ENCODE data around the gene ROBO1.
"Not testable (repeated sequence)": the region's sequence is repeated elsewhere in the genome, so short reads cannot be mapped to it uniquely, and the experiment has no call there.

The ROBO1 gene

GRCh38 chr3:79368403-79368802 lies 399.4 kb downstream of the ROBO1 start:
- no peak for DNase-seq (ENCODE audit: low spot score)

- no peak for DNase-seq (ENCODE audit: low spot score)
Observed at GRCh38 chr3:79367803-79368202, 400.0 kb downstream of the ROBO1 start.

DNA sequence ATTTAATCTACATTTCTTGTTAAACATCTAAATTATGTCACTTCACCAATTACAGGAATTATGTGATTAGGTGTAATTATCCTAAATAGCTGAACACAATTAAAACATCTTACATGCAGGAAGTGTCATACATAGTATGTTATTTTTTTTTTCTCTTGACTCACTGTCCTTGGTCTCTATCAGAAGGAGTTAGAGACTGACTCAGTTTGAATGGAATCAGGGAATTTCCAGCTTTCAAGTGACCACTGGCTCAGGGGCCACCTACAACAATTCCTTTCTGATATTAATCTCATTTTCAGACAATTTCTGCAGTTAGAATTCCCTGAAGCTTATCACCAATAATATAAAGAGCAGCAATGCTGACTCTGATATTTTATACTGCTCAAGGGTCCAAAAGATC lies 400.7 kb downstream of the ROBO1 start:
- DNase-seq (ENCODE audit: low spot score): no peak

DNA sequence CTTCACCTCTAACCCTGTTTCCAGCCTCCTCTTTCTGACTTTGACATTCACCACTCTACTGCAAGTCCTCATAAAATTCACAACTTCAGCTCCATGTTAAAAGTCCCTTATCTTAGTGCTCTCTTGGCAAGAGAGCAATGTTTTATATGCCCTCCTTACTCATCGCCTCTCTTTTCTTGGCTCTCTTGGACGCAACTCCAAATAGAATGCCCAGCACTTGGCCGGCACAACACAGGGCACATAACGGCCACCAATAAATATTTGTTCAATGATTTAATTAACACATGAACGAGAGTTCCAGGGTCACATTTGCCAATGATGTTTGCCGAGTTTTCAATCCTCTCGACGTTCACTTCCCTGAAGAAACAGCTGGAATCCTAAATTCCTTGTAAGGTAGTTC lies 401.4 kb downstream of the ROBO1 start:
- no peak for DNase-seq (ENCODE audit: low spot score)

GRCh38 chr3:79364784-79365183 lies 403.0 kb downstream of the ROBO1 start:
- DNase-seq (ENCODE audit: low spot score): no peak

DNA sequence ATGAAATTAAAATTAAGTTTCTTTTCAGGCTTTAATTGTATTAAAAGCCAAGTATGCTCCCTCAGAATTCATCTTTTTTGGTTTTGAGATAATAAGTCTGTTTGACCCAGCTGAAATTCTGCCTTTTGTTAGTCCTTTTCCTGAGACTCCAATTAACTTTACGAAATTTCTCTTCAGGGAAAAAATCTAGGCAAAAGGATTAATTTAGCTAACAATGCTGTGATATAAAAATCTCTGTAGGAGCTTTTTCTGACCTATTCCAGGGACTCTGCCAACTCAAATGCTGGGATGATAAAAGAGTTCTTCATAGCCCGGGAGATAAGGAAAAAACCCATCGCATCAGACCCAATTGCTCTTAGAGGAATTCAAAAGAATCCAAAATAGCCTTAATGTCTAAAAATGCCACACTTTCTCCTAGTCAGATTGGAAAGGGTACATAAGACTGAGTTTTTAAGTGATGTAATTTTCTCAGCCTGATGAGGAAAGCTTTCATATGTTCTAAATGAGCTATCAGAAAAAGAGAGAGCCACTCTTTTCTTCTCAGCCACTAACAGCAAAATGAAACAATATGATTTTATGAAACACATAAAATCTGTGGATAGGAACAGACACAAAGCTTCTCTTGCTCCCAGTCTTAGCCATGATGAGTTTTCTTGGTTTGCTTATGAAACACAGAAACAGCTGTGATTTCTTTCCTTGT lies 405.1 kb downstream of the ROBO1 start:
- no peak for DNase-seq (ENCODE audit: low spot score)

DNA sequence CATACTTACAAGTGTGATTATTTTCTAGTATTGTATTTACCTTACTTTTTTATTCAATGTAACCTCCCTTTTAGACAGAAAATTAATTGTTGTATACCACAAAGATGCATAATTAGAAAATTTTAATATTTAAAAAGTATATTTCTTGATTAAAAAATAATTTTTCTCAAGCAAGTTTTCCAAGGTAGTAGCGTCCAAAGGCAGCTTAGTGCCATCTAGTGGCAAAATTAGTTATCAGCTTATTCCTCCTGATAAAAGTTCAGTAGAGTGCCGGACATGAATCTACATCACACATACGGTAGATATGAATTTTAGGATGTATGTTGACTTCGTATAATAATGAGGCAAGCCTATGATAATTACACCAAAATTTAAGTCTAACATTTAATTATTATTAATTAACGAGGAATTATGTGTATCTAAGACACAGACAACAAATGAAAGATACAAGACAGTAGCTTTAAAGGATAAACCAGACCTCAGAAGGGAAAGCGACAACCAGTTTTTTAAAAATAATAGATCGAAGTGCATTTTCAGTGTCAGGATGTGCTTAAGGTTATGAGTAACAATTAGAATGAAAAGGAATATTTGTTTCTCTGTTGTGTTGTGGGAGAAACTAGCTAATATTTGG lies 405.9 kb downstream of the ROBO1 start:
- peak; percentile 73 for DNase-seq (ENCODE audit: low spot score)

GRCh38 chr3:79358327-79358726 lies 409.5 kb downstream of the ROBO1 start:
- no peak for DNase-seq (ENCODE audit: low spot score)

GRCh38 chr3:79354179-79354688 lies 413.6 kb downstream of the ROBO1 start:
- DNase-seq (ENCODE audit: low spot score): no peak

DNA sequence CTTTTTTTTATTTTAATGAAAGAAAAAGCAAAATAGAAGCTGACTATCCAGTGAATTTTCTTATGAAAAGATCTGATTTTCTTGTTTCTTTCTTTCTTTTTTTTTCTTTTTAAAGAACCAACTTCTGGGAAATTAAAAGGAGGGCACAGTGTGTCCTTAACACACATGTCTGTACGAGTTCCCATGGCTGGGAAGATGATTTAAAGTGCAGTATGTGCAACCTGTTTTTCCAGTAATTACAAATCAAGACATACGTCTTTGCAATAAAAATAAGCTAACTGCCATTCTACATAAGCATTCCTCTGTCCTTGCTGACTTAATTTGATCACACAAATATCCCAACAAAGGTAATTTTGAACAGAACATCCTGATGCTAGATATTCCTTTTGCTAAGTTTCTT lies 416.1 kb downstream of the ROBO1 start:
- no peak for DNase-seq (ENCODE audit: low spot score)

DNA sequence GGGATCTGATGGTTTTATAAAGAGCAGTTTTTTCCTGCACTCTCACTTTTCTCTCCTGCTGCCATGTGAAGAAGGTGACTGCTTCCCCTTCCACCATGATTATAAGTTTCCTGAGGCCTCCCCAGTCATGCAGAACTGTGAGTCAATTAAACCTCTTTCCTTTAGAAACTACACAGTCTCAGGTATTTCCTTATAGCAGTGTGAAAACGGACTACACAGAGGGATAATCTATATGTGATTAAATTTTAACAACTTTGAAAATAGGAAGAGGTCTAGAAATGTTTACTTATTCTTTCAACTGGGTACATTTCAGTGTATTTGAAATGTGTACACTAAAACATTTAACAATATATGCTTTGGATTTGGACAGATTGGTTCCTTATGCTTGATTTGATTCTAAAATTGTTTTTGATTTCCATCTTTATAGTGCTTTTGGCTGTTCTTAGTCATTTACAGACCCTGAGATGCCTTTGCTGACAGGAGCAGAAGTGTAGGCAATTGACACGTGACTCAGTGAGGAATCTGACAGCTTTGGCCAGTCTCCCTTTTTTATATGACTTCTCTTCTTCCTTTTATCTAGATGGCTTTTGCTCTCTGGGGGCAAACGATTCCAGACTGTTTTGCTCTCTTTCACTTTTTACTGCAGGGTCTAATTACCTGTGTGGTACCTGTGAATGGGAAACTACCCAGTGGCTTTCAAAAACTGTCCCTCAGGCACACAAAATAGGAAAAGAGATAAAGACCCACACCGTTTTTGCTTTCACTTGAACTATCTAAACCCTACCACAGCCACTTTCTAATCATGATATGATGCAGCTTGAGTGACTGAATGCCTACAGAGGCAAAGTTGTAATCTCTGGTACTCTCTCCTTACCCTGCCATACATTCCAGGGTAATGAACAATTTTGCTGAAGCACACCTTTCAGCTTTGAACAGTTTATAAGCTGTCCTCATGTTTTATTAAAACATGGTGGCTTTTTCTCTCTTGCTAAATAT lies 422.6 kb downstream of the ROBO1 start:
- DNase-seq (ENCODE audit: low spot score): peak; percentile 16

DNA sequence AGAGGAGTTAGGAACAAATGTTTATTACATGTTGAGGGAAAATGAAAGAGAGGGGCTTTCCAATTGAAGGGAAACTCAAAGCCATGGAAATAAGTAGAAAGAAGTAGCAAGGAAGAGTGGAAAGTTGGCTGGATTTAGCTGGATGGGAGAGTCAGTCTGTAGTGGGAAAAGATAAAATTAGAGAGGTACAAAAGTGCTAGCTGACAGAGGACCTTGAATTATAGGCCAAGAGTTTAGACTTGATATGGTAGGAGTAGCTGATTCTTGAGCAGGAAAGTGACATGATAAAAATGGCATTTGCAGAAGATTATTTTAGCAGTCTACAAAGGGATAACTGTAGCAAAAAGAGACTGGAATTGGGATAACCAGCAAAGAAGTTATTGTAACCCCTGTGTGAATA lies 425.8 kb downstream of the ROBO1 start:
- DNase-seq (ENCODE audit: low spot score): no peak

DNA sequence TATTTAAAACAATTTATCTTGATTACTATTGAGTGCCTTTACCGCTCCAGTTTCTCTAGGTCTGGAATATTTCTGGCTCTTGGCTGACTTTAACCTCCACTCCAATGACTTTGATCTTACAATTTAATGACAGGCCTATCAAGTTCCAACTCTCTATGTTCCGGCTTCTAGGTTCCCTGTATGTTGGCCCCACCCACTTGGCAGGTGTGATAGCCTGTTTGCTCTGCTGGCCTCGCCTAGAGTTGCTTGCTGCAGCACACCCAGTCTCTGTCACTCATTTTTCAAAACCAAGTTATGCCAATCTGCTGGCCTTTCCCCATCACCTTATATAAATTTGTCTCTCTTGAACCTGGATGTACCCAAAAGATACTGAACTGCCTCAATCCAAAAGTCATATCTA lies 428.0 kb downstream of the ROBO1 start:
- DNase-seq (ENCODE audit: low spot score): no peak

GRCh38 chr3:79337798-79338197 lies 430.0 kb downstream of the ROBO1 start:
- DNase-seq (ENCODE audit: low spot score): no peak

DNA sequence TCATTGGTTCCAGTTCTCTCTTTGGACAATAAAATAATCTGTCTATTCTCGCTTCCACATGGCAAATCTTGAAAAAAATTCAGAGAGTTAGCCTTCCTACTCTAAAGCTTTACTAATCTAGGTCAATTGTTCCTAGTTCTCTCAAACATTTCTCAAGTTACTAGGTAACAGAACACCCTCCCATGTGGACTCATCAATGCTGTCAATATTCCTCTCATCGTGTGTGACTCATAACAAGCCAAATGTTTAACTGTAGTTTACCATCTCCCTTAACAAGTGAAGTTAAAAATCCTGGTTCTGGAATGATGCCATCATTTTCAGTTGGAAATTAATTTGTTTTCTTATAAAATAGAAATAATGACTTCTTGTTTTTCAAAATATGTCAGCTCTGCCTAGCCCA lies 438.6 kb downstream of the ROBO1 start:
- peak; percentile 30 for DNase-seq (ENCODE audit: low spot score)

DNA sequence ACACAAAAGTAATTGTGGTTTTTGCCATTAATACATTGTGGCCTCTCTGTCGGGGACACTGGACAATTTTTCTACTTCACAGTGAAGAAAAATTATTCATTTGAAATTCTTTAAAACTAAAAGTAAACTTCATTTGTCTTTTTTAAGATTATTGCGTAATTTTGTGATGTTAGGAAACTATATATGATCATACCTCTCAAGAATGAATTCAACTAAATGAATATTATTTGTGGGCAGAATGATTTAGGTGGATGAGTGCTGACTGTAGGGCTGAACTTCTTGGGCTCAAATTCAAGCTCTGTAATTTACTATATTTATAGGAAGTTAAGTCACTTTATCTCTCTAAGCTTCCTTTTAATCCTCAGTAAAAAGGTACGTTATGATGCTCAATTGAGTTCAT lies 441.2 kb downstream of the ROBO1 start:
- no peak for DNase-seq (ENCODE audit: low spot score)

GRCh38 chr3:79325833-79326383 lies 441.9 kb downstream of the ROBO1 start:
- DNase-seq (ENCODE audit: low spot score): not testable (repeated sequence)

DNA sequence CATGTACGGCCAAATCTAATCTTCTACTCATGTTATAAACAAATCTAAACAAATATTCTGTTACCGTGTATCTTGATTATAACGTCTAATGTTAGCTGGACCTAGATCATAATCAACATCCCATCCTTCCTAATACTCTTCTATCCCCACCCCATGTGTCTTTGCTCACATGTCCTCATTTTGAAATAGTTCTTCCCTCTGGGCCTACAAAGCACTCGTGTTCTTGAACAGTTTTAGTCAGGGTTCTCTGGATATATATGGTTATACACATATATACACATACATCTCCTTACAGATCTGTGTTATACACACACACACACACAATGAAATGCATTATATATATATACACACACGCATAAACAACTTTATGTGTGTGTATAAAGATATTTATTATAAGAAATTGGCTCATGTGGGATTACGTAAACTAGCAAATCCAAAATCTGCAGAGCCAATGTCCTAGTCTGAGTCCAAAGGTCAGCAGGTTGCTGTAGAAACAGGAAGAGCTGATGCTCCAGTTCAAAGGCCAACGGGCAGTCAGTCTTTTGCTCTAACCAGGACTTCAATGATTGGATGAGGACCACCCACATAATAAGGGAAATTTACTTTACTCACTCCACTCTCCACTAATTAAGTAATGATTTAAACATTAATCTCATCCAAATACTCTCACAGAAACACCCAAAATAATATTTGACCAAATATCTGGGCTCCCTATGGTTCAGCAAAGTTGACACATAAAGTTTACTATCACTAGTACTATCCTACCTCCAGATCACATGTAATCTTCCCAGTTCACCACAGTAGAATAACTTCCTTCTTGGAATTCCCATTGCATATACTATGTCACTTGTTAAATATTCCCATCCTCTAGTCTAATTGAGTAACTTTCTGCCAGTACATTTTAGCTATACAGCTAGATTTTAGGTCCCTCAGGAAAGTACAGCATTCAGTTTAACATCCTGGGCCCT lies 450.0 kb downstream of the ROBO1 start:
- no peak for DNase-seq (ENCODE audit: low spot score)

DNA sequence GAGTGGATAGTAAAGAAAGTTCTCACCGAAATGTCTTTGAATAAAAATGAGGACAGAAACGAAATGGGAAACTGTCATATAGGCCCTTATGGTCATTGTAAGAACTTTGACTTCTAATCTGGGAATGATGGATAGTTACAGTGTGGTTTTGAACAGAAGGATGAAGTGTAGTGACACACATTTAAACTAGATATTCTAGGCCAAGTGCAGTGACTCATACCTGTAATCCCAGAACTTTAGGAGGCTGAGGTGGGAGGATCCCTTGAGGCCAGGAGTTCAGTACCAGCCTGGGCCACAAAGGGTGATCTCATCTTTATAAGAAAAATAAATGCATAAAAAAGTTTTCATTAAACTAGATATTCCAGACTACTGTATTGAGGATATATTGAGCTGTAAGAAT lies 452.8 kb downstream of the ROBO1 start:
- DNase-seq (ENCODE audit: low spot score): no peak

DNA sequence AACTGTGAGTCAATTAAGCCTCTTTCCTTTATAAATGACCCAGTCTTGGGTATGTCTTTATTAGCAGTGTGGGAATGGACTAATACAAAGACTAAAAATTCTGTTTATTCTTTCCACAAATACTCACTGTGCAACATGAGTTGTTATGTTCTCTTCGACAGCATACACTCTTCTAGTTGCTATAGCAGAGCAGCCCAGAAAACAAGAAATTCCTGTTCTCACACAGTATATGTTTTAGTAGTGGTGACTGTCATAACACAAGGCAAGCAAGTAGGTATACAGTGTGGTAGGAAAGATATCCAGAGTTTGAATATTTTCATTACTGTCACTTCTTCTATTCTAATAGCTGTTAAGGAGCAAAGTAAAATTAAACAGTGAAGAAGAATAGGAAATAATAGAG lies 453.3 kb downstream of the ROBO1 start:
- DNase-seq (ENCODE audit: low spot score): no peak

DNA sequence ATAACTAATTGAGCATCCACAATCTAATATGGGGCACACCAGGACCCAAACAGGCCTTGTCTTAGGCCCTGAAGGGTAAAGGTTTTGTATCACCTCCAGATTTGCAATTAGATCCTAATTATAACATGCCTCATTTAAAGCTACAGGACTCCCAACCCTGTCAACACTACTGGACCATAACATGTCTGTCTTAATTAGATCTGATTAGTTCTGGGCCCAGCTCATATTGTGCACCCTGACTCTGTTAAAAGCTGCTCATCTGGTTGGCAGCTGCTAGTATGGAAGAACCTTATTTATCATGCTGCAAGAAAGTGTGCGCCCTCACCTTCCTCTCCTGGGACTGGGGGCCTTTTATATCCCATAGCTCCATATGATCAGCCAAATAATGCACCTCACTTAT lies 457.8 kb downstream of the ROBO1 start:
- DNase-seq (ENCODE audit: low spot score): no peak

Data from RKO (cell line).